ENCODE results near the gene NXPH4. TPM values are rescaled to one million over a fixed set of nuclear protein-coding genes. Genes with fewer than 3 reads are reported as not detected.
A peak's percentile ranks its signal among the peaks of the same experiment; 100 is the strongest.

The NXPH4 gene
- total RNA-seq, 4 donors from 2014 or later: not detected

DNA sequence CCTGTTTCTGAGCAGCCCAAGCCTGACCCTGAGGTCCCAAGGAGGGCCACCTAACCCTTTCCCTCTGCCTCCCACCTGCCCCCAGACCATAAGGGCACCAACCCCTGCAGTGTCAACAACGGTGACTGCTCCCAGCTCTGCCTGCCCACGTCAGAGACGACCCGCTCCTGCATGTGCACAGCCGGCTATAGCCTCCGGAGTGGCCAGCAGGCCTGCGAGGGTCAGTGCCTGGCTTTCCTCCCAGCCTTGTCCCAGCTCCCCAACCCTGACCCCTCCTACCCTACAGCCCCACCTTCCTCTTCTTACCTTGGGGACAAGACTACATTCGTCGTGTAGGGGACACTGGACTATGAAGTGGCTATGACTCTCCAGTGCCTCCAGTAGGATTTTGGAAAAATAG is 35.5 kb upstream of the NXPH4 start:
- Histone ChIP-seq H3K4me1 (no peaks in the 10 kb centered on the region), H3K27ac (no peak overlapping the region), H3K27me3 (no peaks in the 10 kb centered on the region), H3K4me3 (no peak overlapping the region), H3K9me3 (no peaks in the 10 kb centered on the region), H3K36me3 (no peaks in the 10 kb centered on the region)
- ATAC-seq (no peak), DNase-seq (no peak)
- TF ChIP-seq POLR2A (IDR thresholded peaks at IDR 0.05): no peak
- TF ChIP-seq, protein P1, sequence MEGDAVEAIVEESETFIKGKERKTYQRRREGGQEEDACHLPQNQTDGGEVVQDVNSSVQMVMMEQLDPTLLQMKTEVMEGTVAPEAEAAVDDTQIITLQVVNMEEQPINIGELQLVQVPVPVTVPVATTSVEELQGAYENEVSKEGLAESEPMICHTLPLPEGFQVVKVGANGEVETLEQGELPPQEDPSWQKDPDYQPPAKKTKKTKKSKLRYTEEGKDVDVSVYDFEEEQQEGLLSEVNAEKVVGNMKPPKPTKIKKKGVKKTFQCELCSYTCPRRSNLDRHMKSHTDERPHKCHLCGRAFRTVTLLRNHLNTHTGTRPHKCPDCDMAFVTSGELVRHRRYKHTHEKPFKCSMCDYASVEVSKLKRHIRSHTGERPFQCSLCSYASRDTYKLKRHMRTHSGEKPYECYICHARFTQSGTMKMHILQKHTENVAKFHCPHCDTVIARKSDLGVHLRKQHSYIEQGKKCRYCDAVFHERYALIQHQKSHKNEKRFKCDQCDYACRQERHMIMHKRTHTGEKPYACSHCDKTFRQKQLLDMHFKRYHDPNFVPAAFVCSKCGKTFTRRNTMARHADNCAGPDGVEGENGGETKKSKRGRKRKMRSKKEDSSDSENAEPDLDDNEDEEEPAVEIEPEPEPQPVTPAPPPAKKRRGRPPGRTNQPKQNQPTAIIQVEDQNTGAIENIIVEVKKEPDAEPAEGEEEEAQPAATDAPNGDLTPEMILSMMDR (IDR thresholded peaks at IDR 0.05 in 4 of 5, conservative IDR thresholded peaks at IDR 0.05 in 1 of 5): no peak
- in situ Hi-C loops (cut with MboI; ENCODE audit: low sequenced_read_pairs in 4 of 4) (loop anchor here in 3 of 4 donors (5.0 to 10.0 kb wide), 2 partner anchors 59 to 116 kb away; no protein-coding TSS in a partner anchor), intact Hi-C loops (cut with DNase I; ENCODE audit: low total_unique reads) (no loop called here)

DNA sequence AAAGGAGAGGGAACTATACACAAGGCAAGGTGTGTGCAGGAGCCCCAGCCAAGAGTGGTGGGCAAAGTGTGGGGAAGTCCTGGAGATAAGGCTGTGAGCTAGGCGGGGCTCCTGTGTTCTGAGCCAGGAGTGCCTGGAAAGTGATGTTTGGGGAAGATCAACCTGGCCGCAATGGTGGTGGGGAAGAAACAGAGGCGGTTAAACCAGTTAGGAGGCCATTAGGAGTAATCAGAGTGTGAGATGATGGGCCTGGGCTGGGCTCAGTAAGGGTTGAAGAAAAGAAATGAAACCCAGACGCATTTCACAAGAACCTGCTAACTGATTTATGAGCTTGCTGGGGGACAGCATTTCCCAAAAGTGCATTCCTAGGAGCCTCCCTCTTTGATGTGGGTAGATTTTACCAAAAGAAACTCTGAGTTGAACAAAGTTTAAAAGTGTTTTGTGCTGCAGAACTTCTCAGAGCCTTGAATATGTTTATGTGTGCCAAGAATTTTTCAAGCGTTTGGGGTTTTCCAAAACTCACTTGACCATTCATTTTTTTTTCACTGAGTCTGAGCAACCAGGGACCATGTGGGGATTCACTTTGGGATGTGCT is 34.9 kb upstream of the NXPH4 start:
- TF ChIP-seq POLR2A (IDR thresholded peaks at IDR 0.05): no peak
- no peak overlapping the region for H3K27ac ChIP-seq
- ATAC-seq (no peak), DNase-seq (no peak)
- in situ Hi-C loops (cut with MboI; ENCODE audit: low sequenced_read_pairs in 4 of 4) (loop anchor here in 3 of 4 donors (5.0 to 10.0 kb wide), 2 partner anchors 59 to 117 kb away; no protein-coding TSS in a partner anchor), intact Hi-C loops (cut with DNase I; ENCODE audit: low total_unique reads) (loop anchor here (2.0 kb wide), 1 partner anchor 113 kb away; no protein-coding TSS in a partner anchor)
- no peaks in the 10 kb centered on the region for H3K27me3 ChIP-seq
- H3K4me3 ChIP-seq: no peak overlapping the region
- no peaks in the 10 kb centered on the region for H3K9me3 ChIP-seq
- no peaks in the 10 kb centered on the region for H3K4me1 ChIP-seq
- H3K36me3 ChIP-seq: no peaks in the 10 kb centered on the region

DNA sequence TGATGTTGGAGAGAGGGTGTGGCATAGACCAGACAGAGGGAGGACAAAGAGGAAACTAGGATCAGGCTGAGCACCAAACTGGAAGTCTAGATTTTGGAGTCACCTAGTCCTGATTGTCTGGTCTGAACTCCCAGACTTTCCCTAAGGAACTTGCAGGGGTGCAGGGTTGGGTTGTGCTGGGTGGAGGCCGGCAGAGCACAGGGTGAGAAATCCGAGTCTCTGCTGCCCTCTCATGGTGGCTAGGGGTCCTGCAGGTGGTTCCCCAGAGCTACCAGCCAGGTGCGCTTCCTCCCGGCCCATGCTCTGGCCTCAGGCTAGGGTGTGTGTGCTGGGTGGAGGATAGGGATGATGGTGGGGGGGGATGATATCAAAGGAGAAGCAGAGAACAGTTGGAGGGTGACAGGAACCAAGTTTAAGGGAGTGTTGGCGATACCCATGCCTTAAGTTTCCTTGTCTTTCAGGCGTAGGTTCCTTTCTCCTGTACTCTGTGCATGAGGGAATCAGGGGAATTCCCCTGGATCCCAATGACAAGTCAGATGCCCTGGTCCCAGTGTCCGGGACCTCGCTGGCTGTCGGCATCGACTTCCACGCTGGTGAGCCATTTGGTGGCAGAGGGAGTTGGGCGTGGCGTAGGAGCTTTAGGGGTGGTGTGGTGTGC is 33.5 kb upstream of the NXPH4 start:
- in situ Hi-C loops (cut with MboI; ENCODE audit: low sequenced_read_pairs in 4 of 4): loop anchor here in 3 of 4 donors (5.0 to 10.0 kb wide), 2 partner anchors 61 to 118 kb away; no protein-coding TSS in a partner anchor
- TF ChIP-seq POLR2A (IDR thresholded peaks at IDR 0.05): no peak
- TF ChIP-seq, protein P1 (IDR thresholded peaks at IDR 0.05 in 4 of 5, conservative IDR thresholded peaks at IDR 0.05 in 1 of 5): peak; percentile 86 to 91 (median 89)
- Histone ChIP-seq H3K27ac (no peak overlapping the region), H3K4me3 (no peak overlapping the region), H3K36me3 (no peaks in the 10 kb centered on the region), H3K4me1 (no peaks in the 10 kb centered on the region), H3K9me3 (no peaks in the 10 kb centered on the region), H3K27me3 (no peaks in the 10 kb centered on the region)
- peak; percentile 77 to 93 for ATAC-seq
- intact Hi-C loops (cut with DNase I; ENCODE audit: low total_unique reads): loop anchor here (1.0 to 2.0 kb wide), 2 partner anchors 59 to 114 kb away; no protein-coding TSS in a partner anchor
- peak; percentile 35 to 62 for DNase-seq

DNA sequence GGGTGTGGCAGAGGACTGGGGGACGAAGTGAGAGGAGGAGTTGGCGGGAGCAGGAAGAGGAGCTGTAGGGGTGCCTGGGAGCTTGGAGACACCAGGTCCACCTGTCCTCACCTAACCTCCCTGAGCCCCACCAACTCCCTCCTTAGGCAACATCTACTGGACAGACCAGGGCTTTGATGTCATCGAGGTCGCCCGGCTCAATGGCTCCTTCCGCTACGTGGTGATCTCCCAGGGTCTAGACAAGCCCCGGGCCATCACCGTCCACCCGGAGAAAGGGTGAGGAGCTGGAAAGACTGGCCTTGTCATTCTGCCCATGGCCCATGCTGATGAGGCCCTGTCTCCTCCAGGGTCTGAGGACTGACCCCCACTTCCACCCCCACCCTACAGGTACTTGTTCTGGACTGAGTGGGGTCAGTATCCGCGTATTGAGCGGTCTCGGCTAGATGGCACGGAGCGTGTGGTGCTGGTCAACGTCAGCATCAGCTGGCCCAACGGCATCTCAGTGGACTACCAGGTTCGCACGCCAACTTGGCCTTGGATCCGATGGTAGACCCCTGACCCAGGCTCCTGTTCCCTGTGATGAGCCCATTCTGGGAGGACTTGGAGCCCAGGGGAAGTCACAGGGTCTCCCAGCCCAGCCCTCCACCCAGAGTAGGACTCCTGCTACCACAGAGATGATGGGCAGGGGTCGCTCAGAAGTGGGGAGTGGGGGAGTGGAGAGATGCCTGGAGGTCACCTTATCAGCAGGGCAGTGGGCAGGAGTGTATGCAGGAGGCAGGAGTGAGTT is 32.5 kb upstream of the NXPH4 start:
- H3K27ac ChIP-seq: no peak overlapping the region
- in situ Hi-C loops (cut with MboI; ENCODE audit: low sequenced_read_pairs in 4 of 4) (loop anchor here in 3 of 4 donors (5.0 to 10.0 kb wide), 2 partner anchors 62 to 119 kb away; no protein-coding TSS in a partner anchor), intact Hi-C loops (cut with DNase I; ENCODE audit: low total_unique reads) (loop anchor here (1.0 to 2.0 kb wide), 2 partner anchors 60 to 115 kb away; no protein-coding TSS in a partner anchor)
- H3K36me3 ChIP-seq: no peaks in the 10 kb centered on the region
- DNase-seq: no peak
- TF ChIP-seq, protein P1 (IDR thresholded peaks at IDR 0.05 in 4 of 5, conservative IDR thresholded peaks at IDR 0.05 in 1 of 5): no peak
- no peak for TF ChIP-seq POLR2A (IDR thresholded peaks at IDR 0.05)
- H3K4me1 ChIP-seq: no peaks in the 10 kb centered on the region
- no peak for ATAC-seq
- no peaks in the 10 kb centered on the region for H3K27me3 ChIP-seq
- H3K9me3 ChIP-seq: no peaks in the 10 kb centered on the region
- no peak overlapping the region for H3K4me3 ChIP-seq

All from gastrocnemius medialis (tissue), 4 donors.